SJCRH30 (cell line): ENCODE results near the gene ARHGEF37. TPM values are rescaled to one million over a fixed set of nuclear protein-coding genes. Genes with fewer than 3 reads are reported as not detected.
"Not testable (repeated sequence)": the region's sequence is repeated elsewhere in the genome, so short reads cannot be mapped to it uniquely, and the experiment has no call there.

Experiments used
- DNase-seq, 2 experiments: peaks; one replicate each; pipeline ENCODE4 v3.0.0-alpha.2; 2015 to 2020
- H3K27ac ChIP-seq: fragments of 250-450 bp; sonication (Bioruptor Pico); 2 replicates; pipeline ENCODE4 v1.5.1; 2020; ENCODE audit warnings: mild to moderate bottlenecking, moderate library complexity
- H3K27me3 ChIP-seq: fragments of 250-450 bp; sonication (Bioruptor Pico); 2 replicates; pipeline ENCODE4 v1.5.1; 2020; ENCODE audit warnings: mild to moderate bottlenecking, moderate library complexity
- H3K36me3 ChIP-seq: fragments of 250-450 bp; sonication (Bioruptor Pico); 2 replicates; pipeline ENCODE4 v1.5.1; 2020; ENCODE audit warnings: mild to moderate bottlenecking, moderate library complexity
- H3K4me1 ChIP-seq: fragments of 250-450 bp; sonication (Bioruptor Pico); 2 replicates; pipeline ENCODE4 v1.5.1; 2020; ENCODE audit warnings: mild to moderate bottlenecking, moderate library complexity
- H3K4me3 ChIP-seq: fragments of 250-450 bp; sonication (Bioruptor Pico); 2 replicates; pipeline ENCODE4 v1.5.1; 2020; ENCODE audit warnings: mild to moderate bottlenecking, moderate library complexity
- H3K9me3 ChIP-seq: fragments of 250-450 bp; sonication (Bioruptor Pico); replicated peaks from 2 replicates; pipeline ENCODE4 v1.5.1; 2020; ENCODE audit warnings: mild to moderate bottlenecking, moderate library complexity
- total RNA-seq: library from RNA; depleted of rRNA; stranded (reverse); fragments of >200 nt; shearing (Covaris generic); gene quantifications from 2 replicates; pipeline ENCODE4 v1.2.3, GENCODE V29; 2014; rRNA removed

ARHGEF37 gene
- total RNA-seq: 0.05 and 0.38 TPM in 2 replicates

DNA sequence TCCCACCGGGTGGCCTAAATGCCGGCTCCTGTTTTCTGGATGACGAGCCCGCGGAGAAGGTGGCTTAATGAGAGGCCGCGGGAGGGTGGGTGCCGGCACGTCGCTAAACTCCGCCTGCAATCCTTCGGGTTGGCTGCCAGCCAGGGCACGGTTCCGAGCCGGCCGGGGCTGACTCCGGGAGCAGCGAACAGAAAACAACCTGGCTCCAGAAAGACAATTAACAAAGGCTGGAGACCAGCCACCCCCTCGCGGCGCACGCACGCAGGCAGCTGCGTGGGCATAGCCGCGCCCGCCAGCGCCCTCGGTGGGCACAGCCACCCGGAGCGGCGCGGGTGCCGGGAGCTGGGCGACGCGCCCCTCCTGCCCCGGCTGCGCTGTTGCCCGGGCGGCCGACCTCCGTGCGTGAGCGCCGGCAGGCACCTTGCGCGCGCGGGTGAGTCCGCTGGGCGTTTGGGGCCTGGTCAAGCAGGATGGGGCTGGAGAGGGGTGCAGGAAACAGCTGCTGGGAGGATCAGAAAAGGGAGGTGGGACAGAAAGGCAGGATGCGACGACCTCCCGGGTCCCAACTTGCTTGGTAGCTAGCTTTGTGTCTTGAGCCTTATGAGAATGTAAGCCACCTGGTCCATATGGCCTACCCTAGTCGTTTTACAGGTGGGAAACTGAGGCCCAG, at the start of gene ARHGEF37:
Gene ARHGEF37, plus strand, starts transcription at position 307 of the 670 bp plus-strand sequence. CDS start 16,272 bp downstream, outside the sequence.
- no peaks in the 10 kb centered on the region for H3K9me3 ChIP-seq
- H3K27ac ChIP-seq: no peak within 1 kb of the TSS
- H3K27me3 ChIP-seq: no peaks in the 10 kb centered on the region
- peak; percentile 35 to 52 for DNase-seq
- no peaks in the 10 kb centered on the region for H3K36me3 ChIP-seq
- peaks cover 20% of the 10 kb centered on the region for H3K4me1 ChIP-seq
- peak within 1 kb of the TSS; percentile 55 for H3K4me3 ChIP-seq

DNA sequence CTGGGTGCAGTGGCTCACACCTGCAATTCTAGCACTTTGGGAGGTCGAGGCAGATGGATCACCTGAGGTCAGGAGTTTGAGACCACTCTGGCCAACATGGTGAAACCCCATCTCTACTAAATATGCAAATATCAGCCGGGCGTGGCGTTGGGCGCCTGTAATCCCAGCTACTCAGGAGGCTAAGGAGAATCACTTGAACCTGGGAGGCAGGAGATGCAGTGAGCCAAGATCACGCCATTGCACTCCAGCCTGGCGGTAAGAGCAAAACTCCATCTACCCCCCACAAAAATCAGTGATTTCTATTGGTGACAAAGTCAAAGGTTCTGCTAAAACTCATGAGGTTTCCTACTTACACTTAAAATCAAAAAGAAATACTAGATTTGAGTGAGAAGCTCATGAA, 48.9 kb upstream of the ARHGEF37 start:
- H3K27ac ChIP-seq: no peak overlapping the region
- no peak for DNase-seq
- 0 out of 2 replicates have a peak, but pooled peaks cover 3% of the 10 kb centered on the region for H3K4me1 ChIP-seq
- H3K4me3 ChIP-seq: no peak overlapping the region
- H3K27me3 ChIP-seq: no peaks in the 10 kb centered on the region
- H3K9me3 ChIP-seq: no peaks in the 10 kb centered on the region
- peaks cover 55% of the 10 kb centered on the region for H3K36me3 ChIP-seq

- not testable (repeated sequence) for H3K4me1 ChIP-seq, H3K27me3 ChIP-seq, H3K4me3 ChIP-seq, H3K9me3 ChIP-seq, DNase-seq, H3K27ac ChIP-seq
- peaks cover 63% of the 10 kb centered on the region for H3K36me3 ChIP-seq
Observed at GRCh38 chr5:149535787-149536186, 45.5 kb upstream of the ARHGEF37 start.

- 0 out of 2 replicates have a peak, but pooled peaks cover 3% of the 10 kb centered on the region for H3K4me1 ChIP-seq
- no peak overlapping the region for H3K27ac ChIP-seq
- no peaks in the 10 kb centered on the region for H3K27me3 ChIP-seq
- no peak overlapping the region for H3K4me3 ChIP-seq
- no peaks in the 10 kb centered on the region for H3K9me3 ChIP-seq
- DNase-seq: no peak
- H3K36me3 ChIP-seq: peaks cover 68% of the 10 kb centered on the region
Observed at GRCh38 chr5:149537374-149537975, 43.8 kb upstream of the ARHGEF37 start.

GRCh38 chr5:149540089-149540488, 41.2 kb upstream of the ARHGEF37 start:
- Histone ChIP-seq H3K4me3 (no peak overlapping the region), H3K36me3 (peaks cover 76% of the 10 kb centered on the region), H3K27me3 (no peaks in the 10 kb centered on the region), H3K27ac (no peak overlapping the region), H3K4me1 (0 out of 2 replicates have a peak, but pooled peaks cover 2% of the 10 kb centered on the region), H3K9me3 (no peaks in the 10 kb centered on the region)
- DNase-seq: no peak

DNA sequence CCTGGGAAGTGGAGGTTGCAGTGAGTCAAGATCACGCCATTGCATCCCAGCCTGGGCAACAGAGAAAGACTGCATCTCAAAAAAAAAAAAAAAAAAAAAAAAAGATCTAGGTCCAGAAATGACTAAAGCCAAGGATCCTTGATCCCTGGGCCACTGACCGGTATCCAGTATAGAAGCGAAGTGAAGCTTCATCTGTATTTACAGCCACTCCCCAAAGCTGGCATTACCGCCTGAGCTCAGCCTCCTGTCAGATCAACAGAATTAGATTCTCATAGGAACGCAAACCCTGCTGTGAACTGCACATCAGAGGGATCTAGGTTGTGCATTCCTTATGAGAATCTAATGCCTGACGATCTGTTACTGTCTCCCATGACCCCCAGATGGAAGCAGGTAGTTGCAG, 39.4 kb upstream of the ARHGEF37 start:
- Histone ChIP-seq H3K9me3 (no peaks in the 10 kb centered on the region), H3K27ac (no peak overlapping the region), H3K36me3 (peaks cover 76% of the 10 kb centered on the region), H3K4me1 (no peaks in the 10 kb centered on the region), H3K4me3 (no peak overlapping the region), H3K27me3 (no peaks in the 10 kb centered on the region)
- DNase-seq: no peak

DNA sequence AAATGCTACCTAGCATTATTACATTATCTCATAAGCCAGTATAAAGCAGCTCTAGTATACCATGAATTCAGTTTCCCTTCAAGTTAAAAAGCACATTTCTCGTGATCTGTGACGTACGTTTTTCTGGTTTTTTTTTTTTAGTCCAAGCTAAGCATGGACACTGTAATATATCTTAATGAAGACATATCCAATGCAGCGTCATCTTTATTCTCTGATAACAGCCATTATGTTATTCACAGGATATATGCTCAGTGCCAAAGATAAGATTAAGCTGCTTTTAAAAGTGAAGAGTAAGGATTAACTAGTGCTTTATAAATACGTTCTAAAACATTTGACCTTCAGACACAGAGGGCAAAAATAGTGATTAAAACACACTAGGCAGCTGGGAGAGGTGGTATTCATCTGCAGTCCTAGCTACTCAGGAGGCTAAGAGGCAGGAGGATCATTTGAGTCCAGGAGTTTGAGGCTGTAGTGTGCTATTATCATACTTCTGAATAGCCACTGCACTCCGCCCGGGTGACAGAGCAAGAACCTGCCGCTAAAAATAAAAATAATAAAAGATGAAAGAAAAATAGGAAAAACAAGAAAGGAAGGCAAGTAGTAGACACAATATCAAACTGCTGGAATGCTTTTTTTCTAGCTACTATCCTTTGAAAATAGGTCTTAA, 37.8 kb upstream of the ARHGEF37 start:
- Histone ChIP-seq H3K4me3 (no peak overlapping the region), H3K27ac (no peak overlapping the region), H3K9me3 (no peaks in the 10 kb centered on the region), H3K4me1 (no peaks in the 10 kb centered on the region), H3K27me3 (no peaks in the 10 kb centered on the region), H3K36me3 (peaks cover 81% of the 10 kb centered on the region)
- DNase-seq: no peak

DNA sequence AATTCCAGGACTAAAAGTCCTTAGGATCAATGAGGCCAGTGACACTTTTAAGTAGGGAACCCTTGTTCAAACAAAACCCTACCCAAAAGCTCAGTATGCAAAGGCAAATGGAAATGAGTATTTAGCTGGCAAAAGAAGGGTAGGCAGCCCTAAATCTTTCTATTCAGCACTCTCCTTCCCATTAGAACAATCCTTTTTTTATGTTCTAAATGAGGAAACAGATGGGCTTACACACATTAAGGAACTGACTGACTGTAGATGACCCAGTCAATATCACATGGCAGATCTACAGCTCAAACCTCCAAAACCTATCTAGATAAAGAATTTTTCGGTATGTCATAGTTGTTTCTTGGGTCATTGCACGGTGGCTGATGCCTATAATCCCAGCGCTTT, 37.3 kb upstream of the ARHGEF37 start:
- Histone ChIP-seq H3K9me3 (no peaks in the 10 kb centered on the region), H3K27ac (no peak overlapping the region), H3K4me3 (no peak overlapping the region), H3K27me3 (no peaks in the 10 kb centered on the region), H3K36me3 (peaks cover 81% of the 10 kb centered on the region), H3K4me1 (no peaks in the 10 kb centered on the region)
- no peak for DNase-seq

GRCh38 chr5:149545327-149545726, 36.0 kb upstream of the ARHGEF37 start:
- Histone ChIP-seq H3K9me3 (no peaks in the 10 kb centered on the region), H3K36me3 (peaks cover 80% of the 10 kb centered on the region)
- no peak for DNase-seq

GRCh38 chr5:149546974-149547373, 34.3 kb upstream of the ARHGEF37 start:
- Histone ChIP-seq H3K9me3 (no peaks in the 10 kb centered on the region), H3K27ac (no peak overlapping the region), H3K4me3 (no peak overlapping the region), H3K36me3 (peaks cover 69% of the 10 kb centered on the region), H3K27me3 (no peaks in the 10 kb centered on the region), H3K4me1 (no peaks in the 10 kb centered on the region)
- DNase-seq: no peak

More at GRCh38 chr5:149545327-149545726, 36.0 kb upstream of the ARHGEF37 start:
- Histone ChIP-seq H3K27me3 (no peaks in the 10 kb centered on the region), H3K4me3 (no peak overlapping the region), H3K27ac (no peak overlapping the region), H3K4me1 (no peaks in the 10 kb centered on the region)

GRCh38 chr5:149549461-149550267, 31.6 kb upstream of the ARHGEF37 start:
- H3K27me3 ChIP-seq: no peaks in the 10 kb centered on the region
- peak; percentile 40 to 66 for DNase-seq
- H3K4me1 ChIP-seq: peaks cover 2% of the 10 kb centered on the region; the same call in 1 of the 2 replicates

GRCh38 chr5:149550268-149550583, 31.1 kb upstream of the ARHGEF37 start:
- Histone ChIP-seq H3K36me3 (peaks cover 49% of the 10 kb centered on the region), H3K27ac (peak overlapping the region; percentile 91), H3K4me1 (peaks cover 2% of the 10 kb centered on the region; the same call in 1 of the 2 replicates), H3K27me3 (no peaks in the 10 kb centered on the region), H3K4me3 (peak overlapping the region; percentile 99), H3K9me3 (no peaks in the 10 kb centered on the region)
- DNase-seq: no peak

More at GRCh38 chr5:149549461-149550267, 31.6 kb upstream of the ARHGEF37 start:
- Histone ChIP-seq H3K27ac (peak overlapping the region; percentile 91), H3K36me3 (peaks cover 51% of the 10 kb centered on the region), H3K4me3 (peak overlapping the region; percentile 99), H3K9me3 (no peaks in the 10 kb centered on the region)

- peaks cover 2% of the 10 kb centered on the region; the same call in 1 of the 2 replicates for H3K4me1 ChIP-seq
Observed at GRCh38 chr5:149550594-149551226, 30.6 kb upstream of the ARHGEF37 start.

More at GRCh38 chr5:149550594-149551226, 30.6 kb upstream of the ARHGEF37 start:
- H3K27me3 ChIP-seq: no peaks in the 10 kb centered on the region
- peak overlapping the region; percentile 91 for H3K27ac ChIP-seq
- peaks cover 44% of the 10 kb centered on the region for H3K36me3 ChIP-seq
- DNase-seq: peak; percentile 13 to 30
- H3K9me3 ChIP-seq: no peaks in the 10 kb centered on the region
- peak overlapping the region; percentile 99 for H3K4me3 ChIP-seq
